Stimulated activated CD8-positive, alpha-beta memory T cell treated with anti-CD3 and anti-CD28 coated beads, Interleukin-12 subunit alpha, Interleukin-12 subunit beta, amount 100 ng/mL, for 4 hours (primary cell): Measurements from ENCODE around the gene CROCC.
A peak's percentile ranks its signal among the peaks of the same experiment; 100 is the strongest.
"Not testable (repeated sequence)": the region's sequence is repeated elsewhere in the genome, so short reads cannot be mapped to it uniquely, and the experiment has no call there.

Source experiments
- DNase-seq: peaks from one replicate; pipeline ENCODE4 v3.0.0-alpha.2; 2020; ENCODE audit warnings: low read depth

The CROCC gene

GRCh38 chr1:16895598-16896315 lies 26.0 kb upstream of the CROCC start, which contains the start of gene RNU1-2:
RNU1-2 (plus strand) TSS chr1:16895980.
- DNase-seq, result peak; percentile 76

GRCh38 chr1:16896316-16897055 lies 25.2 kb upstream of the CROCC start:
- peak; percentile 43 for DNase-seq

- DNase-seq, result not testable (repeated sequence)
Observed at GRCh38 chr1:16897653-16898052, 24.1 kb upstream of the CROCC start.

GRCh38 chr1:16898298-16898697 lies 23.4 kb upstream of the CROCC start:
- DNase-seq, result not testable (repeated sequence)

GRCh38 chr1:16899020-16899419 lies 22.7 kb upstream of the CROCC start:
- not testable (repeated sequence) for DNase-seq

DNA sequence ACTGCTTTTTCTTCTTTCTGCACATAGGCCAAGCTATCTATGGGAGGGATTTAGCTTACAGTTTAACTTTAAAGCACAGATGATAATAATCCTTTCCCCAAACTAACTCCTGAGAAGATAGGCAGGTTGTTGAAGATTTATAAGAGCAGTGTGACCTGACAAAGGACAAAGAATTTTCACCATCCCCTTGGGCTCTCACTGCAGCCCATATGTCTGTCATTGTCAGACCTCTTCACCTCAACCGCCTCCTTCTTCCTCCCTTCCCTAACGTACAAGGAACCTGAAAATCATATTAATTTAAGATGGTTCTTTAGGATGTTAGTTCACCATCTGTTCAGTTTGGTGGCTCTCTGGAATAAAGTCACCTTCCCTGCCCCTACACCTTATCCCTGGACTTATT lies 21.0 kb upstream of the CROCC start:
- DNase-seq, result no peak

DNA sequence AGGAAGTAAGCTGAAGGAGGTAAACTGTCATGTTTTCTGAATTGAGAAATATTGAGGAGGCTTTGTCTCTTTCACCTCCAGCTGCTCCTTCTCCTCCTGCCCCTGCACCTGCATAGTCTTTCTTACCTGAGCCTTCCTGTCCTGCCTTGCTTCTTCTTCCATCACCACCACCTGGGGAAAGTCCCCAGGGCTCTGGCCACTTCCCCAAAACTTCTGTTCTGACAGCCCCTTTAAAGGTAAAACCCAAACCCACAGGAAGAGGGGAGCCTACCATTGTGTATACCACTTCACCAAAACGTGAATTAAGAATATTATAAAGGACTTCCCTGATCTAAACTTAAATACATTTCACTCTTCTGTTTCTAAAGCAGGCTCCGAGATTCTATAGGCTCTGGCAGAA lies 20.4 kb upstream of the CROCC start:
- not testable (repeated sequence) for DNase-seq

DNA sequence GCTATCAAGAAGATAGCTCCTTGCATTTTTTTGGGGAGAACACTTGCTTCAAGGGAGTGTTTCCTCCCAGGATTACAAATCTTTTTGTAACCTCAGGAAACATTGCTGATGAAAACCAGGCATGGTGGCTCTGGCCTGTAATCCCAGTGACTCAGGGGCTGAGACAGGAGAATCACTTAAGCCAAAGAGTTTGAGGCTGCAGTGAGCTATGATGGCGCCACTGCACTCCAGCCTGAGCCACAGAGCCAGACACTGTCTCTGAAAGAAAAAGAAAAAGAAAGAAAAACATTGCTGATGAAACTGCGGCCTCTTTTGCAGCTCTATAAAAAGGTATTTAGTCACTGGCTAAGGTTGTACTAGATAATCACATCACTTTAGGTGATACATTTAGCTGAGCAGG lies 18.7 kb upstream of the CROCC start:
- no peak for DNase-seq

GRCh38 chr1:16903458-16903796 lies 18.3 kb upstream of the CROCC start:
- no peak for DNase-seq

DNA sequence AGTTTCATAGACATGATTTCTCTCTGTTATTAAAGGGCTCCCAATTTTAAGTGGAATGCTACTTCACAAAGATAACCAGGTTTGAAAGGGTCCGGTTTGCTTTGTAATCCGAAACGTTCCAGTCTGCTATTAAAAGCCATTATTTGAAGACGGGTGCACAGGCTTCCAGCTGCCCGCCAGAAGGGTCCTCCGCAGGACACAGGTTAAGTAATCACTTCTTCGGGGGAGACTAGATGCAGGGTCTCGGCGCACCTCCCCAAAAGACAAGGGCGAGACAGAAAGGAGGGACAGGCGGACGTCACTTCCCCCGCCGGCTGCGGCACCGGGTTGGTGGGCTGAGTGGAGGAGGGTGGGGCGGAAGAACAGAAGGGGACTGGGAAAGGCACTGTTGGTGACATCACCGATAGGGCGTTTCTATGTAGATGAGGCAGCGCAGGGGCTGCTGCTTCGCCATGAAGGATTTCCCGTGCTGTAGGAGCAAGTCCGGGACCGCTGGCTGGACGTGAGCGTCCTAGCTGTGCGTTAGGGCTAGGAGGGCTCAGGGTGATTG lies 17.1 kb upstream of the CROCC start:
- DNase-seq, result peak; percentile 97

DNA sequence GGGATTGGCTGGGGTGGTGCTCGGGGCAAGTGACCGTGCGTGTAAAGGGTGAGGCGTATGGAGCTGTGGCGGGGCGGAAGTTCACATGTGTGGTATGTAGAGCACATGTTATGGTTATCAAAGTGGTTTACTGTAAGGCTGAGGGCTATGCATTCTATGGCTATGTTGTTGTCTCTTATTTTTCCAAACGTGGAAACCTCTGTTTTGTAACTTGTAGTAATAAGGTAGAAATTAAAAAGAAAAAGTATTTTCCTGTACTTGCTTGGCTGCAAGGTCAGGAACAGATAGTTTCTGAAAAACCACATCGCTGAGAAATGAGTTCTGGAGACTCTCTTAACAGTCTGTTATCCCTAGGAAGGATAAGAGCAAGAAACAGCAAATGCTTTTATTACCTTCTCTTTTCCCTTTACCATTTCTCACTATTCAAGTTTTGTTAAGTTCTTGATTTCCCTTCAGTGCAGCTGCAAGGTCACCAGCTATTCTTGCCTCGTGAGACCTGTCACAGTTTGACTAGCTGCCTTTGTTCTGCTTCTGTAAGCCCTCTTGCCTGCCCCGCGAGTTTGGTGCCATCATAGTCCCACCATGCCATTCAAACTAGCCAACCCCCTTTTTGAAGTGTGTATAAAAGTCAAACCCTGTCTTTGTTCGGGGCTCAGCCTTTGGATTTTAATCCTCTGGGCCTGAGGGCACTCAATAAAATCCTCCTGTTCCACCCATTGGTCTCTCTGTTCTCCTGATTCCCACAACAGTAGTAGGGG lies 16.4 kb upstream of the CROCC start:
- DNase-seq, result no peak

DNA sequence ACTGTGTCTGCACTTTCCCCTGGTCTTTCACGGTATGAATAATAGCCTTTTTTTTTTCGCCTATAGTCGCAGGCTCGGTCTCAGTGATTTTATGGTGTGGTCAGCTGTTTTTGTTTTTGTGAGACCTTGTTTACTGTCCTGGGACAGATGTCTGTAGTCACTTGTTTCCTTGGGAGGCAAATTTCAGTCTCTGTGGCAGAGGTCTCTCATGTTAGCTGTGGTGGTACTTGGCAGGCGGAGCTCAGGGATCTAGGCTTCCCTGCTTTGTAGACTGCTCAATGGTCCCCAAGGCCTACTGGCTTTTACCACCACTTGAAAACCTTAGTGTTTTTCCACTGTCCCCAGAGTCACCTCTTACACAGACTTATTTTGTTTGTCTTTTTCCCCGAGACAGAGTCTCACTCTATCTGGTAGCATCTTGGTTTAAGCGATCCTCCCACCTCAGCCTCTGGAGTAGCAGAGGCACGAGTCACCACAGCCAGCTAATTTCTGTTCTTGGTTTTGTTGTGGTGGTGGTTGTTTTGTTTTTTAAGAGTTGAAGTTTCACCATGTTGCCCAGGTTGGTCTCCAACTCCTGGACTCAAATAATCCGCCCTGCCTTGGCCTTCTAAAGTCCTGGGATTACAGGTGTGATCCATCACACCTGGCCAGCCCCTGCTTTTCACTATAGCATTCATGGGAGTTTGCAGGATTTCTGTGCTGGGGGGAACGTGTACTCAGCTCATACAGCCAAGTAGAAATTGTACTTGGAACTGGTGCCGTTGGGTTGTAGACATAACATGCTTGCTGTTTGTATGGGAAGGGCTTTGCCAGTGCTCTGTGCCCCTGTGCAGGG lies 15.6 kb upstream of the CROCC start:
- no peak for DNase-seq

DNA sequence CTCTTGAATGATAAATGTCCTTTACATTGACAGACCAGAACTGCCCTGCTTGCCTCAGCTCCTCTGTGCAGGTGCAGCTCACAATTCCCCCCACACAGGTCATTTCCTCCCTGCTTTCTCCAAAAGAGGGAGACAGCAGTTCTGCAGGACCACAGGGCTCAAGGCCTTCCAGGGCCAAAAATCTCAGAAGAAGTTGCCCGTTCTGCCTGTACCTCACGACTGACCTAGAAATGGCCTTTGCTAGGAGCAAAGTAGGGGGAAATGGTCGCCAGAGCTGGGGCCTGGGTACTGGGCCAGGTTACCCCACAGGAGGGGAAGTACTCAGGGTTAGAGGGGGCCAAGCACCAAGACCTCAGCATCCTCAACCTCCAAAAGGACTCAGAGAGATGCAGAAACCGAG lies 14.9 kb upstream of the CROCC start:
- DNase-seq, result no peak

GRCh38 chr1:16907870-16908758 lies 13.6 kb upstream of the CROCC start:
- no peak for DNase-seq

DNA sequence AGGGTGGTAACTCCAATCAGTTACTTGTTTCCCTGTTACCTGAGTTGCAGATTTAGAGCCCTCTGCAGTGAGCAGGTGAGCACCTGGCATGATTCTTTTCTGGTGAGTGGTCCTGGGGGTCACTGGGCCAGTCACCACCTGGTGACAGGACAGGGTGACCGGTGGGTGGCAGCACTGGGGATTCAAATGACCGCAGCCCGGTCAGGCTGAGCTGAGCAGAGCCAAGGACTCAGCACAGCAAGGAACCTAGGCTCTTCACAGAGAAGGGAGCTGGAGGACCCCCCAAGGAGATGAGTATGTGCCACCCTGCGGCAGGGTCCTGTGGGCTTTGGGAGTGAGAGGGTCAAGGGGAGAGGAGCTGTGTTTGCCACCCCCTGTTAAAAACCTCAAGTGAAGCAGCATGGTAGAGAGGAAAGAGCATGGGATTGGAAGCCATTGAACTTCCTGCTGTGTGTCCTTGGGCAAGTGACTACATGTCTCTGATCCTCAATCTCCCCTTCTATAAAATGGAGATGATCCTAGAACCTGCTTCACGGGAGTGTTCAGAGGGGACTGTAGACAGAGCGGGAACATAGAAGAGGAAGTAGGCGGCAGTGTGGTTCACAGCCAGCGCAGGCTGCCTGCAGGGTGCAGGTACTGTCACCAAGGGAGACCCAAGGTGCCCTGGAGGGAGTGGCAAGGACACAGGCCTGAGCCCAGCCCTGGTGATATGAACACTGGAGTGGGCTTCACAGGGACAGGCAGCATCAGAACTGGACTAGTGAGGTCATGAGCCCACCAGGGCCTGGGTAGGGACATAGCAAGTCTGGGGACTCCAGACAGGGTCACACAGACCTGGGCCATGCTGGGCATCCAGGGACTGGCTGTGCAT lies 9.6 kb upstream of the CROCC start:
- not testable (repeated sequence) for DNase-seq

- not testable (repeated sequence) for DNase-seq
Observed at GRCh38 chr1:16912742-16913141, 9.0 kb upstream of the CROCC start.

GRCh38 chr1:16913181-16913832 lies 8.4 kb upstream of the CROCC start:
- no peak for DNase-seq

- DNase-seq, result peak; percentile 97
Observed at GRCh38 chr1:16913833-16914662, 7.7 kb upstream of the CROCC start.
